NCI-H2227 (cell line): Measurements from ENCODE around the gene LSAMP.

Experiments used
- DNase-seq: peaks from one replicate; lab custom pipeline; 2025; ENCODE audit not compliant: unreplicated experiment; lab: John Stamatoyannopoulos, UW

Gene LSAMP

DNA sequence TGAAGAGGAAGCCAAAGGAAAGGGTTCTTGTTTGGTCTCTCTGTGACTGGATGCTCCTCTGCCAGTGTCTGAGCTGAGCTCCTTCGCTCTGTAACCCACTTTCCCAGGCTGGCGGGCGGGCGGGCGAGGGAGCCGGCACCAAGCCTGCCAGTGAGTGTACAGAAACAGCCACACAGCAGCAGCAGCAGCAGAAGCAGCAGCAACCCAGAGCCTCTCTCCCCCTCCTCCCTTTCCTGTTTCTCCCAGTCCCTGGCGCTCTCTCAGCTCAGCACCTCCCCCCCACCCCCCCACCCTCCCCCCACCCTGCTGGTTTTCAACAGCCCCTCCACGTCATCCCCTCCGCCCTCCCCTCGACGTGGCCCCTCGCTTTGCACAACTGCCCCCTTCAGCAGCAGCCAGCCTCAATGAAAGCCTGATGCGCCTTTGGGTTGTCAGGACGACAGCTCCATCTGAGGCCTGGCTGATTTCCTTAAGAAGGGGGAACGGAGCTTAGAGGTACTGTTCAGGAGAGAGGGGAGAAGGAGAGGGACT is at the start of gene LSAMP:
Gene LSAMP, minus strand, starts transcription at position 177 of the 531 bp plus-strand sequence.
- DNase-seq = peak; percentile 82

GRCh38 chr3:116492379-116492778 is 47.1 kb upstream of the LSAMP start:
- DNase-seq = no peak

DNA sequence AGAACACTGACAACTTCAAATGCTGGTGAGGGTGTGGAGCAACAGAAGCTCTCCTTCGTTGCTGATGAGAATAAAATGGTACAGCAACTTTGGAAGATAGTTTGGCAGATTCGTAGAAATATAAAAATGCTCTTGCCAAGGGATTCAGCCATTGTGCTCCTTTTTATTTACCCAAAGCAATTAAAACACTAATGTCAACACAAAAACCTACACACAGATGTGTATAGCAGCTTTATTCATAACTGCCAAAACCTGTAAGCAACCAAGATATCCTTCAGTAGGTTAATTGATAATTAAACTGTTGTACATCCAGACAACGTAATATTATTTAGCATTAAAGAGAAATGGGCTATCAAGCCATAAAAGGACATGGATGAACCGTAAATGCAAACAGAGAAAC is 37.8 kb upstream of the LSAMP start:
- DNase-seq = no peak

- no peak for DNase-seq
Observed at GRCh38 chr3:116476691-116477090, 31.4 kb upstream of the LSAMP start.

GRCh38 chr3:116474801-116475200 is 29.5 kb upstream of the LSAMP start:
- peak; percentile 15 for DNase-seq

- peak; percentile 76 for DNase-seq
Observed at GRCh38 chr3:116474032-116474780, 28.9 kb upstream of the LSAMP start.

DNA sequence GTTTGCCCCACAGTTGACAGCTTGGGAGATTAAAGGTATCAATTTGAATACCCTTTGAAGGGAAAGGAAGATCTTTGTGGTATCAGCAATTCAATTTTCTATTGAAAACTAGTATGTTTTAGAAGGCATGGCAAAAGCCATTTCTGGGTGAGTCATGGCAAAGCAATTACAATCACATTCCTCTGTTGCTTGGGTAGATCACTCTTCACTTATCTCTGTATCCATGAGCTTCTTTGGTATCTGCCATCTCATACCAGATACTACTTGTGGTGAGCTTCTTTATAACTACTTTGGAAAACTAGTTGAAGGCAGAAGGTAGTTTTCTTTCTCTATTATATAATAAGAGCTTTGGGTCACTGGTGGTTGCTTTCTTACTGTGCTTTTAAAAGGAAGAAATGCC is 28.3 kb upstream of the LSAMP start:
- no peak for DNase-seq

DNA sequence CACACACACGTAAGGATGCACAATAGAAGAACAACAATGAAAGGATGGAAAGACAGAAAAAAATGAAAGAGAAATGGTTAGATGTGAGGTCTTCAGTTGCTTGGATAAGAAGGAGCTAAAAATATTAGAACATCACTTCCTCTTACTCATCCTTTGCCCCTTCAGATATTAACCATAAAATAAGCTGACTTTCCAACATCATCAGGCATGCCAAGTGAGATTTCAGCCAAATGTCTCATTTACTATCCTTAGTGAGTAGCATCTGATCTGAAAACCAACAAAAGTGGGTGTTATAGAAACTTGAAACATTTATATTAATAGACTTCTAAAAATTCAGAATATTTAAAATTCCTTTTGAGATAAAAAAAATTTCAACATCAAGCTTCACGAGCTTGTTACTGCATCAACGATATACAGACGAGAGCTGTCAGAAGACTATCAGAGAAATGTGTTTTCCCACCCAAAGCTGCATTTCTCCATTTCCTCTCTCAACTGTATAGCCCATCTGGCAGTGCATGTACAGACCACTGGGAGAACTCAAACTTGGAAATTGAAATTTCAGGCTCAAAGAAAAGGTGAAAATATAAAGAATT is 25.4 kb upstream of the LSAMP start:
- DNase-seq = no peak

- DNase-seq = no peak
Observed at GRCh38 chr3:116469546-116469945, 24.3 kb upstream of the LSAMP start.

DNA sequence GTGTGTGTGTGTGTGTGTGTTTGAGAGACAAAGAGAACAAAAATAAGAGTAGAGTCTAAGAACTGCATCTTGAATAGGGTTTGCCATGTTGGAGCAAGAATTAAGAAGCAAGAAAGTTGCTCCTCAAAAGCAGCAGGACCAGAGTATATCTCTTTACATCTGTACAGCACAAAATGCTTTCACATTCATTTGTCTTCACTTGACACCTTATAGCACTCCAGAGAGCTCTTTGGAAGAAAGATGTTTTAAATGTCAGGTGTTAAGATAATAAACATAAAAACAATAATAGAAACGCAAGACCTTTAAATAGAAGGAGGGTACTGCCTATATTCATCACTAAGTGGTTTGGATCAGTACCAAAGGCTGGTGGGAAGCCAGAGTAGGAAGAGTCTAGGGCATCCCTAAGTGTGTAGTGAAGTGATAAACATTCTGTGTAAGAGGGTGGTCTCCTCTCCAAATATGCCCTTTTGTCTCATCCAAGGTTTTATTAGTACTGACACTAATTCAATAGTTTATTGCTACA is 19.1 kb upstream of the LSAMP start:
- DNase-seq = no peak

DNA sequence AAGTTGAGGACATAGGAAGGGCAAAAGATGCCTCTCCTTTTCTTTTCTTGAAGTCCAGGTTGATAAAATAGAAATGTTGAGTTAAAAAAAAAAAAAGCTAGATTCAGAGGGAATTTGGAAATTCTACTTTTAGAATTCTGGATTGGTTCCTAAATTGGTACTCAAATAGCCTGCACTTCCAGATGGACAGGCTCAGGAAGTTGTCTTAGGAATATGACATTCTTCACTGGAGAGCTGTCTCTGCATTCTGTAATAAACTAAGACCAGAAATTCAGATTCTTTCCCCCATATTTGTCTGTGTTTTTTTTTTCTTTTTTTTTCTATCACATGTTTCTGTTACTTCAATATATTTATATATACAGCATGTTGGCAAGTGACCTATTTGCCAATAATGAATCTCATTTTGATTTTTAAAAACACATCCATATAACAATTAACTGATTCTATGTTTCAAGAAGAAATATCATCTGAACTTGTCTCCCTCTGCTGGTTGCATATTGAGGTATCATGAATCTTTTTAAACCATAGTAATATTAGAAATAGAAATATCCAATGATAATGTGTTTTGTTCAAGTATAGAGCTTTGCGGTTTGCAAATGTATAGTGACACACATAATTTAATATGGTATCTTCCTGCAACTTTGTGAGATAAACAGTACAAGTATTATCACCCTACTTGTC is 8.5 kb upstream of the LSAMP start:
- DNase-seq = peak; percentile 1

GRCh38 chr3:116449546-116450350 is 4.5 kb upstream of the LSAMP start:
- DNase-seq = no peak

DNA sequence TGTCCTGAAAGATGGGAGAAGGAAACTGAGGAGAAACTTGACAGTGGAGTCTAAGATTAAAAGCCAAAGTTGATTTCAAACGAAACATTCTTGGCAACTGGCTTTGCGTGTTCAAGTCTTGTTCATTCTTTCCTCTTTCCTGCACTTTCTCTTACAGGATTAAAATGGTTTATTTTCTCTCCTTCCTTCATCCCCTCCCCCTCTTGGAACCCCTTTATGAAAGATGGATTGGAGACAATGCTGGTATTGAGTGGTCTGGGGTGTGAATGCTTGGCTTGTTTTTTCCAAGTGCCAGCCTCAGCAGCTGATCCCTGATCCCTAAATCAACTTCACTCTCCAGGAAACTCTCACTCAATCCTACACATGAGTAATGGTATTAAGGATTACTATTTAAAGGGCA is 703 bp upstream of the LSAMP start:
- no peak for DNase-seq

GRCh38 chr3:116444819-116445310 is 422 bp downstream of the LSAMP start:
- peak; percentile 28 for DNase-seq

- peak; percentile 16 for DNase-seq
Observed at GRCh38 chr3:116444115-116444747, 1.1 kb downstream of the LSAMP start.

- DNase-seq = no peak
Observed at GRCh38 chr3:116443191-116443661, 2.1 kb downstream of the LSAMP start.

GRCh38 chr3:116442331-116443021 is 2.8 kb downstream of the LSAMP start:
- no peak for DNase-seq

DNA sequence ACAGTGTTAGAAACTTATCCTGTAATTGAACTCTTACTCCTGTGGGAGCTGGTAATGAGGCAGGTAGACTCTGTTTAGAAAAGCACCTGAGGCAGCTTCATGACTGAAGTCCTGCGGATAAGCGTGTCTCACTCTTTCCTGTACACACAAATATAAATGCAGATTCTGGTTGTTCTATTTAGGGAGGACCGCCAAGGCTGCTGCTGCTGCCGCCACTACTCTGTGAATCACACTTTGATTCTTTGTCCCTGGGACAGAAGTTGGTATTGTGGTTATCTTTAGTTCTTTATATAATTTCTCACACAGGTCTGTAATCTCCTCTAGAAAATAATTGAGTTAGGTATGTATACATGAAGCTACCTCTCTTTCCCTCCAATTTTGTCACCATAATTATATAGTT is 3.6 kb downstream of the LSAMP start:
- DNase-seq = no peak

DNA sequence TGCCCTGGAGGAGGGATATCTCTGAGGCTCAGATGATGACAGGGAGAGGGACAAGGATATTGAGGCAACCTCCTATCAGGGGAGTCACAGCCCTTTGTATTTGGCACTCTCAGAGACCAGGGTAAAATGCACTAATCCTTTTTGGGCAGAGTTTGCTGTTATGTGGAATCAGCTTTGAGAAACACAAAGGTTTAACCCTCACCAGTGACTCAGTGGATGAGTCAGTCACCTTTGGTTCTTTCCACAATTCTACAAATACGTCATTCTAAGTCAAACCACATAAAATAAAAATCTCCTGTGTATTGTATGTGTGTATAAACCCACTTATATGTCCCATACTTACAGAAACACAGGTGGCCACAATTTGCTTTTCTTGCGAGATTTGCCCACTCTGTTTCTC is 5.1 kb downstream of the LSAMP start:
- no peak for DNase-seq

GRCh38 chr3:116433552-116433951 is 11.7 kb downstream of the LSAMP start:
- DNase-seq = no peak
